A549 (cell line): ENCODE measurements around the gene NFIL3.

Source experiments
- EP300 ChIP-seq, 2 experiments: fragments of >200 bp; sonication (Bioruptor Twin); formaldehyde crosslinking; IDR thresholded peaks; 2 replicates in 1 of 2; 3 replicates in 1 of 2; pipeline ENCODE4 v1.6.1; 2016 to 2017
- KDM1A ChIP-seq: fragments of 200-600 bp; sonication (generic); IDR thresholded peaks from 2 replicates; pipeline ENCODE4 v1.6.1; 2016; ENCODE audit warnings: low read depth, mild to moderate bottlenecking
- TF ChIP-seq, protein P1 (sequence below): fragments of >200 bp; sonication (Bioruptor Twin); formaldehyde crosslinking; IDR thresholded peaks from 3 replicates; pipeline ENCODE4 v1.5.1; 2016

DNA sequence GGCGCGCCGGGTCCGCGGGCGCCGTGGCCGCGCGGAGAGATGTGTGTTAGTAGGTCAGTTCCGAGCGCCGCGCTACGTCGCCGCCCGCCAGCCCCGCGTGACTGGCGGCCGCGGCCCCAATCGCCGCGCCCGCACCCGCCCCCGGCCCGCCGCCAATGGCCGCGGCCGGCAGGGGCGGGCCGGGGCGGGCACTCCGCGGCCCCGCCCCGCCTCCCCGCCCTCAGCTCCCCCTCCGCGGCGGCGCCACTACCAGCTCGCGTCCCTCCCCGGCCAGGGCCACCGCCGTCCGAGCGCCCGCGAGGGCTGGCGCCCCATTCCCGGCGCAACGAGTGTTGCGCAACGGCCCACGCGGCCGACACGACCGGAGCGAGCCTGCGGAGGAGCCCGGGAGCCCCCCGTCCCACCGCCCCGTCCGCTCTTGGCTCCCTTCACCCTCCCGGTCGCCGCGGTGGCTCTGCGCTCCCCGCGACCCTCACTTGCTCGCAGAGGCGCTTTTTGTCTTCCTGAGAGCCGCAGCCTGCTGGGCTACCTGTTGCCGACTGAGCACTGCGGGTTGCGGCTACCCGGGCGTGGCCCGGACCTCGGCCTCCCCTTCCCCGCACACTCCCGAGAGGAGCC, at the start of gene NFIL3:
- TF ChIP-seq EP300 (IDR thresholded peaks at IDR 0.05) = no peak
- no peak for TF ChIP-seq KDM1A
- TF ChIP-seq, protein P1, sequence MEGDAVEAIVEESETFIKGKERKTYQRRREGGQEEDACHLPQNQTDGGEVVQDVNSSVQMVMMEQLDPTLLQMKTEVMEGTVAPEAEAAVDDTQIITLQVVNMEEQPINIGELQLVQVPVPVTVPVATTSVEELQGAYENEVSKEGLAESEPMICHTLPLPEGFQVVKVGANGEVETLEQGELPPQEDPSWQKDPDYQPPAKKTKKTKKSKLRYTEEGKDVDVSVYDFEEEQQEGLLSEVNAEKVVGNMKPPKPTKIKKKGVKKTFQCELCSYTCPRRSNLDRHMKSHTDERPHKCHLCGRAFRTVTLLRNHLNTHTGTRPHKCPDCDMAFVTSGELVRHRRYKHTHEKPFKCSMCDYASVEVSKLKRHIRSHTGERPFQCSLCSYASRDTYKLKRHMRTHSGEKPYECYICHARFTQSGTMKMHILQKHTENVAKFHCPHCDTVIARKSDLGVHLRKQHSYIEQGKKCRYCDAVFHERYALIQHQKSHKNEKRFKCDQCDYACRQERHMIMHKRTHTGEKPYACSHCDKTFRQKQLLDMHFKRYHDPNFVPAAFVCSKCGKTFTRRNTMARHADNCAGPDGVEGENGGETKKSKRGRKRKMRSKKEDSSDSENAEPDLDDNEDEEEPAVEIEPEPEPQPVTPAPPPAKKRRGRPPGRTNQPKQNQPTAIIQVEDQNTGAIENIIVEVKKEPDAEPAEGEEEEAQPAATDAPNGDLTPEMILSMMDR = no peak
